H1 (cell line): ENCODE data around the gene PDE8B. TPM values are rescaled to one million over a fixed set of nuclear protein-coding genes. Genes with fewer than 3 reads are reported as not detected.

Source experiments
- E2F6 ChIP-seq: IDR thresholded peaks from 2 replicates; pipeline ENCODE4 v1.6.1; 2012; ENCODE audit warnings: inconsistent platforms
- SIN3A ChIP-seq, 2 experiments: IDR thresholded peaks in 1 of 2; conservative IDR thresholded peaks in 1 of 2; 2 replicates each; pipeline ENCODE4 v1.6.1; 2011 to 2012; ENCODE audit warnings: low read length in 2 of 2, improper control_type of control experiment in 1 of 2, low read depth in 1 of 2, mild to moderate bottlenecking in 1 of 2
- YY1 ChIP-seq: IDR thresholded peaks from 2 replicates; pipeline ENCODE4 v1.6.1; 2011; ENCODE audit warnings: low read depth, mild to moderate bottlenecking, low read length
- polyA plus RNA-seq, 7 experiments: library from polyadenylated mRNA; depleted of rRNA in 3 of 7; stranded (reverse) in 5 of 7; unstranded in 2 of 7; fragments of >200 nt in 5 of 7; fragments of 200-250 nt in 2 of 7; gene quantifications; 1 replicate in 5 of 7; 2 replicates in 1 of 7; 4 replicates in 1 of 7; pipeline versions ENCODE4 v1.2.1 to v1.2.3, GENCODE V29; 2011 to 2013; ENCODE audit warnings: missing spikeins in 2 of 7, mixed read lengths in 2 of 7
- total RNA-seq: library from RNA; stranded (reverse); fragmentation: NEBNext Ultra II Directional; extraction: Animal tissue kit (Norgen Biotek cat#: 25700); gene quantifications from 2 replicates; pipeline ENCODE4 v1.2.1, GENCODE V29; 2021

The PDE8B gene
- total and polyA plus RNA-seq, 2 of the 8 experiments (the other 6 are each of a cell fraction or from before 2014, with no cell fraction given) = 0.32 to 1.1 TPM

DNA sequence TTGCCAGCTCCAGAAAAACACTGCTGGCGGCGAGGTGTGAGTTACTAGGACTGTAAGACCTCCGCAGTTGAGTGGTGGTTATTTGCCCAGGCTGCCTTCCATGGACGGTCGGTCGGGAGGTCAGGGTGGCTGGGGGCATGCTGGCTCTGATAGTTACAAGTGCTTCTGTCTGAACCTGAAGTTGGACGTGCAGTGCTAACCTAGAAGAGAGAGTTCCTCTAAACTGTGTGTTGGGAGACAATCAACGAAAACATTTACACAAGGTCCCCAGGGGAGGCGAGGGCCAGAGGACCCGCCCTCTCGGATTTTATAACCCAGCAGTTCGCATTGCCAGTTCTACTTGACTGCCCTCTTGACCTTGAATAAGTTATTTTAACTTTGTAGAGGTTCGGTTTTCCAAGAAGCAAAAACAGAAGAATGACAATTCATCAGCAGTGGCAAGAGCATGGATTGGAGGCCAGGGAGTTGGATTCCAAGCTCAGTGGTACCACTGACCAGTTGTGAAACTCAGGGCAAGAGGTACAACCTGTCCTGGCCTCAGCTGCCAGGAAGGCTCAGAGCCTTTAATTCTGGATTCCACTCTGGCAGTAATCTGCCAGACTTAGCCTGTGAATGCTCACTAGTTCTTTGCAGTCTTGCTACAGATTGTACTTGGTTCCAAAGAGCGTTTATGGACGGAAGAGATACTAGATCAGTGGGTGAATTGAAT is 28.7 kb upstream of the PDE8B start (continued):
- TF ChIP-seq YY1 = no peak
- no peak for TF ChIP-seq E2F6
- TF ChIP-seq SIN3A (conservative IDR thresholded peaks at IDR 0.05 in 1 of 2, IDR thresholded peaks at IDR 0.05 in 1 of 2; ENCODE audit: low read depth in 1 of 2, low read length in 2 of 2) = no peak
